DMS114 treated with DMSO at 0.1 percent for 48 hours (cell line): Measurements from ENCODE around the gene LCTL.
A peak's percentile ranks its signal among the peaks of the same experiment; 100 is the strongest.

Experiments used
- DNase-seq: peaks from one replicate; lab custom pipeline; 2025; ENCODE audit not compliant: unreplicated experiment; lab: John Stamatoyannopoulos, UW

LCTL gene

GRCh38 chr15:66566963-66567531 is 1.2 kb upstream of the LCTL start:
- peak; percentile 49 for DNase-seq

GRCh38 chr15:66565141-66565641 is 607 bp downstream of the LCTL start:
- DNase-seq: no peak

GRCh38 chr15:66564136-66565041 is 1.4 kb downstream of the LCTL start:
- no peak for DNase-seq

GRCh38 chr15:66563566-66564110 is 2.2 kb downstream of the LCTL start:
- DNase-seq: no peak

GRCh38 chr15:66563126-66563525 is 2.7 kb downstream of the LCTL start:
- DNase-seq: no peak

GRCh38 chr15:66560856-66561525 is 4.8 kb downstream of the LCTL start:
- no peak for DNase-seq

GRCh38 chr15:66558271-66558670 is 7.5 kb downstream of the LCTL start:
- no peak for DNase-seq

GRCh38 chr15:66555685-66556084 is 10.1 kb downstream of the LCTL start:
- no peak for DNase-seq

GRCh38 chr15:66545255-66545654 is 20.5 kb downstream of the LCTL start:
- DNase-seq: no peak

GRCh38 chr15:66542896-66543295 is 22.9 kb downstream of the LCTL start:
- DNase-seq: no peak

GRCh38 chr15:66535056-66535455 is 30.7 kb downstream of the LCTL start:
- DNase-seq: no peak

- DNase-seq: no peak
Measured at GRCh38 chr15:66524838-66525237, 41.0 kb downstream of the LCTL start.

- DNase-seq: no peak
Measured at GRCh38 chr15:66523926-66524325, 41.9 kb downstream of the LCTL start.

- no peak for DNase-seq
Measured at GRCh38 chr15:66515901-66516322, 49.9 kb downstream of the LCTL start.

- no peak for DNase-seq
Measured at GRCh38 chr15:66514586-66514985, 51.2 kb downstream of the LCTL start.

GRCh38 chr15:66508293-66508883 is 57.4 kb downstream of the LCTL start:
- no peak for DNase-seq

- no peak for DNase-seq
Measured at GRCh38 chr15:66505818-66506217, 60.0 kb downstream of the LCTL start.

GRCh38 chr15:66505430-66505811 is 60.4 kb downstream of the LCTL start:
- DNase-seq: no peak

- DNase-seq: peak; percentile 90
Measured at GRCh38 chr15:66504563-66505429, 61.0 kb downstream of the LCTL start, which contains the start of the genes RPL4 and ZWILCH. TSS of gene RPL4 (minus strand) at chr15:66504855. CDS start at chr15:66504790, 65 bp downstream. TSS of gene ZWILCH (plus strand) at chr15:66505326. CDS start at chr15:66505339, 13 bp downstream.
